GM12878 (cell line): ENCODE results near the gene SPINK8. TPM values are rescaled to one million over a fixed set of nuclear protein-coding genes. Genes with fewer than 3 reads are reported as not detected.

Source experiments
- ATAC-seq: fragments of 200-7000 bp; cut with Tn5 transposase; 3 replicates; pipeline ENCODE4 v1.9.1; 2020; ENCODE audit warnings: mild to moderate bottlenecking, moderate library complexity
- BruUV-seq: library from RNA; stranded (reverse); fragments of 400-500 nt; replicated peaks from 2 replicates; lab custom pipeline; 2021; lab: Mats Ljungman, UMichigan
- CTCF ChIA-PET: fragments of 300-600 bp; sonication (Branson Sonifier 250); formaldehyde crosslinking; extraction: SDS; loops from one replicate; lab custom pipeline; 2021; ENCODE audit warnings: inconsistent platforms; lab: Yijun Ruan, JAX
- POLR2A ChIA-PET: fragments of 350-600 bp; formaldehyde crosslinking; extraction: SDS; loops from one replicate; lab custom pipeline; 2021; ENCODE audit warnings: inconsistent platforms; lab: Charles Lee
- RAD21 ChIA-PET: fragments of 300-600 bp; sonication (Branson Sonifier 250); formaldehyde crosslinking; loops from one replicate; lab custom pipeline; 2023; ENCODE audit warnings: antibody characterized with exemption; ENCODE audit not compliant: unreplicated experiment; lab: Charles Lee
- SMC1A ChIA-PET: fragments of 300-600 bp; sonication (Branson Sonifier 250); formaldehyde crosslinking; loops from one replicate; lab custom pipeline; 2023; ENCODE audit not compliant: unreplicated experiment, uncharacterized antibody; lab: Charles Lee
- DNase-seq: peaks from one replicate; pipeline ENCODE4 v3.0.0-alpha.2; 2011; ENCODE audit warnings: low read depth, low spot score
- FAIRE-seq: peaks from 3 replicates; lab custom pipeline; 2011; peaks lifted over from hg19 to GRCh38; lab: Jason Lieb, UNC
- H2AFZ ChIP-seq: 2 replicates; pipeline ENCODE4 v1.6.0; 2011; ENCODE audit warnings: low read depth, low read length, control low read depth; ENCODE audit not compliant: control insufficient read depth
- H3K27ac ChIP-seq: 2 replicates; pipeline ENCODE4 v1.5.1; 2011; ENCODE audit warnings: control low read depth; ENCODE audit not compliant: control insufficient read depth, insufficient read depth
- H3K27me3 ChIP-seq, 2 experiments: replicated peaks in 1 of 2; 2 replicates each; pipeline versions ENCODE4 v1.6.0 to v1.6.1; 2011; ENCODE audit warnings: low read length in 1 of 2; ENCODE audit not compliant: control insufficient read depth in 2 of 2, insufficient read depth in 2 of 2
- H3K36me3 ChIP-seq, 2 experiments: 2 replicates each; pipeline ENCODE4 v1.5.1; 2011; ENCODE audit warnings: low read length in 1 of 2; ENCODE audit not compliant: control insufficient read depth in 2 of 2, insufficient read depth in 2 of 2
- H3K4me1 ChIP-seq: 2 replicates; pipeline ENCODE4 v1.6.1; 2011; ENCODE audit warnings: mild to moderate bottlenecking, low read length, moderate library complexity, mixed read lengths; ENCODE audit not compliant: control insufficient read depth, insufficient read depth
- H3K4me2 ChIP-seq: 2 replicates; pipeline ENCODE4 v1.6.0; 2011; ENCODE audit warnings: control low read depth; ENCODE audit not compliant: control insufficient read depth, insufficient read depth
- H3K4me3 ChIP-seq: fragments of 200-600 bp; sonication (generic); 2 replicates; pipeline ENCODE4 v1.5.1; 2016
- H3K79me2 ChIP-seq: 2 replicates; pipeline ENCODE4 v1.6.0; 2011; ENCODE audit warnings: low read length; ENCODE audit not compliant: control insufficient read depth, insufficient read depth
- H3K9ac ChIP-seq: 2 replicates; pipeline ENCODE4 v1.8.0; 2011; ENCODE audit warnings: low read length, control low read depth, mixed read lengths; ENCODE audit not compliant: control insufficient read depth, insufficient read depth
- H3K9me3 ChIP-seq: replicated peaks from 3 replicates; pipeline ENCODE4 v1.5.1; 2011; ENCODE audit warnings: mild to moderate bottlenecking, low read length; ENCODE audit not compliant: control insufficient read depth, insufficient read depth
- H4K20me1 ChIP-seq: 2 replicates; pipeline ENCODE4 v1.6.0; 2011; ENCODE audit not compliant: control insufficient read depth, insufficient read depth
- BMI1 ChIP-seq: fragments of 450-650 bp; IDR thresholded peaks from 2 replicates; pipeline ENCODE4 v1.6.1; 2016; ENCODE audit warnings: mild to moderate bottlenecking, moderate library complexity, borderline replicate concordance
- CBFB ChIP-seq: IDR thresholded peaks from 2 replicates; pipeline ENCODE4 v1.6.1; 2016; ENCODE audit warnings: antibody characterized with exemption, low read depth
- ELK1 ChIP-seq: IDR thresholded peaks from 2 replicates; pipeline ENCODE4 v1.6.1; 2012; ENCODE audit warnings: low read depth, low read length, improper control_type of control experiment
- HDGF ChIP-seq: fragments of 450-650 bp; IDR thresholded peaks from 2 replicates; pipeline ENCODE4 v1.6.1; 2016; ENCODE audit warnings: antibody characterized with exemption
- NBN ChIP-seq: fragments of 450-650 bp; IDR thresholded peaks from 2 replicates; pipeline ENCODE4 v1.6.1; 2016
- POLR2AphosphoS2 ChIP-seq: IDR thresholded peaks from 2 replicates; pipeline ENCODE4 v1.6.1; 2011; ENCODE audit warnings: low read depth, mild to moderate bottlenecking, low read length, improper control_type of control experiment, moderate library complexity
- POU2F2 ChIP-seq: IDR thresholded peaks from 3 replicates; pipeline ENCODE4 v1.6.1; 2011; ENCODE audit warnings: low read depth, mild to moderate bottlenecking, low read length, borderline replicate concordance
- RCOR1 ChIP-seq: conservative IDR thresholded peaks from 2 replicates; pipeline ENCODE4 v1.6.1; 2012; ENCODE audit warnings: low read depth, low read length, improper control_type of control experiment
- SMAD1 ChIP-seq: fragments of 450-650 bp; IDR thresholded peaks from 2 replicates; pipeline ENCODE4 v1.6.1; 2018; ENCODE audit warnings: mild to moderate bottlenecking, low read depth; ENCODE audit not compliant: partially characterized antibody
- TBL1XR1 ChIP-seq: IDR thresholded peaks from 2 replicates; pipeline ENCODE4 v1.6.1; 2012; ENCODE audit warnings: low read depth, low read length, improper control_type of control experiment
- USF1 ChIP-seq: IDR thresholded peaks from 2 replicates; pipeline ENCODE4 v1.6.1; 2011; ENCODE audit warnings: borderline replicate concordance, low read depth, mild to moderate bottlenecking, moderate library complexity, mixed read lengths, low read length; ENCODE audit not compliant: insufficient read depth; ENCODE audit errors: extremely low read length
- ZZZ3 ChIP-seq: IDR thresholded peaks from 2 replicates; pipeline ENCODE4 v1.6.1; 2011; ENCODE audit warnings: low read depth; ENCODE audit not compliant: control insufficient read depth, insufficient read length
- WGBS: methylation state at CpG from one replicate; pipeline ENCODE4 v1.1.6; 2016; ENCODE audit warnings: low lambda C conversion rate; ENCODE audit not compliant: insufficient replicate concordance, insufficient coverage; ENCODE audit errors: missing lambda C conversion rate; 5-methylcytosine and 5-hydroxymethylcytosine counted together
- in situ Hi-C: fragments of 300-500 bp; cut with MboI; formaldehyde crosslinking; loops from 9 replicates; pipeline ENCODE4 v1.14.3; 2018; ENCODE audit warnings: mixed read lengths
- intact Hi-C: fragments of 100-400 bp; cut with micrococcal nuclease; formaldehyde crosslinking; loops from one replicate; pipeline ENCODE4 v1.14.2; 2022; ENCODE audit not compliant: unreplicated experiment
- polyA plus RNA-seq, 11 experiments: library from polyadenylated mRNA; depleted of rRNA in 4 of 11; unstranded in 6 of 11; stranded (reverse) in 5 of 11; fragments of >200 nt; fragmentation: Nextera tagmentation in 4 of 11; fragmentation: Illumina TruSeq in 1 of 11; extraction: Ambion mirVana in 4 of 11; extraction: Trizol in 1 of 11; gene quantifications; 1 replicate in 1 of 11; 2 replicates in 10 of 11; pipeline versions ENCODE4 v1.2.1 to v1.2.3, GENCODE V29; 2011 to 2016; ENCODE audit warnings: inconsistent platforms in 2 of 11, missing spikeins in 2 of 11, low read depth in 1 of 11
- total RNA-seq, 4 experiments: library from RNA; depleted of rRNA in 3 of 4; stranded (reverse); fragments of >200 nt in 3 of 4; fragmentation: Illumina TruSeq in 1 of 4; extraction: Trizol in 1 of 4; gene quantifications; 2 replicates each; pipeline versions ENCODE4 v1.2.1 to v1.2.3, GENCODE V29; 2013 to 2021
- TF ChIP-seq, protein P1 (sequence below): IDR thresholded peaks from 2 replicates; pipeline ENCODE4 v1.6.1; 2011; ENCODE audit warnings: mild to moderate bottlenecking, low read depth, low read length, moderate library complexity; ENCODE audit not compliant: insufficient replicate concordance

Gene SPINK8
- total and polyA plus RNA-seq, 10 of the 15 experiments (the other 5 are each of a cell fraction or from before 2014, with no cell fraction given) = not detected

DNA sequence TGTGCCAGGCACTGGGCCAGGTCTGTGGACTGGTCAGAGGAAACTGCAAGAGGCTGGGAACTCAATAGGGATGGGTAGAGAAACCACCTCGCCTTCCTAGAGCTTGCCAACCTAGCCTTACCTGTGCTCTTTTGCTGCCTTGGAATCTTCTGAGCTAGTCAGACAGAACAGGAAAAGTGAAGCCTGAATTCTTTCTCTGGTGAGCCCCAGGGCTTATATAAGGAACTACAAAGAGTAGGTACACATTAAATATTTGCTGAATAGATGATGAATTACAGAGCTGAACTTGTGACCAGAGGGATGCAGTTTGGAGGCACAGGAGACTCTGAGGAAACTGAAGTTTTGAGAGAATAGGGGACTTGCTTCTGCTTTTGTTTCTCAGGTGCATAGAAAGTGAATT is 23.0 kb upstream of the SPINK8 start:
- Histone ChIP-seq H3K27ac (no peak overlapping the region), H3K27me3 (no peaks in the 10 kb centered on the region), H3K4me1 (no peaks in the 10 kb centered on the region), H3K4me3 (no peak overlapping the region), H3K4me2 (no peak overlapping the region), H3K36me3 (no peaks in the 10 kb centered on the region), H3K9me3 (peaks cover 4% of the 10 kb centered on the region; the same call in 2 of the 3 replicates), H2AFZ (no peak overlapping the region), H3K9ac (no peak overlapping the region), H3K79me2 (no peaks in the 10 kb centered on the region), H4K20me1 (no peaks in the 10 kb centered on the region)
- DNase-seq (no peak), FAIRE-seq (no peak), ATAC-seq (no peak)
- 0% methylated on average over 1 of the region's 1 CpG for WGBS
- in situ Hi-C loops (no loop called here), intact Hi-C loops (no loop called here)
- BruUV-seq = no TSS peak
- TF ChIP-seq NBN (no peak), BMI1 (no peak)
- ChIA-PET POLR2A (no interaction called here), CTCF (no interaction called here), SMC1A (no interaction called here), RAD21 (no interaction called here)

DNA sequence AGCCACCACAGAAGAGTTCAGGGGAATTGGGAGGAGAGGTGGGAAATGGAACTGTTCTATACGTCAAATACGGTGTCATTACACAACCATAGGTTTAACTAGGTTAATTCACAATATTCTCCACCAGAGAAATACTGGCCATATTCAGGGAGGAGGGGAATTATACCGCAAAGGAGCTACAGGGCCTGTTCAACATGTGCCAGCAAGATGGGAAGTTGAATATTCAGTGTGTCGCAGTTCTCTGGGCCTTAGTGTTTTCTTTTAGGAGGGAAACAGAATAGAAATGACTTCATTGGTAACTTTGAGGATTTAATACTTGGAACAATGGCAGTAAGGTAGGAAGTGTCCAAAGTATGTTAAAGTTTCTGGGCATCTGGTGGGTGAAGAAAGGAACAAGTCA is 20.5 kb upstream of the SPINK8 start:
- no peaks in the 10 kb centered on the region for H4K20me1 ChIP-seq
- ChIA-PET POLR2A (interaction anchor here (1.2 kb wide), 1 partner anchor 100 kb away, joined by 4 read pairs; no protein-coding TSS in a partner anchor), CTCF (no interaction called here), RAD21 (no interaction called here)
- H3K4me1 ChIP-seq = no peaks in the 10 kb centered on the region
- whole genome bisulfite sequencing = 74% methylated on average over 4 of the region's 4 CpGs
- H3K4me2 ChIP-seq = no peak overlapping the region
- intact Hi-C loops = no loop called here
- TF ChIP-seq SMAD1 (no peak), RCOR1 (no peak), TBL1XR1 (no peak), POU2F2 (no peak), USF1 (no peak), POLR2AphosphoS2 (no peak), ZZZ3 (no peak), HDGF (no peak), CBFB (no peak), ELK1 (no peak)
- TF ChIP-seq, protein P1, sequence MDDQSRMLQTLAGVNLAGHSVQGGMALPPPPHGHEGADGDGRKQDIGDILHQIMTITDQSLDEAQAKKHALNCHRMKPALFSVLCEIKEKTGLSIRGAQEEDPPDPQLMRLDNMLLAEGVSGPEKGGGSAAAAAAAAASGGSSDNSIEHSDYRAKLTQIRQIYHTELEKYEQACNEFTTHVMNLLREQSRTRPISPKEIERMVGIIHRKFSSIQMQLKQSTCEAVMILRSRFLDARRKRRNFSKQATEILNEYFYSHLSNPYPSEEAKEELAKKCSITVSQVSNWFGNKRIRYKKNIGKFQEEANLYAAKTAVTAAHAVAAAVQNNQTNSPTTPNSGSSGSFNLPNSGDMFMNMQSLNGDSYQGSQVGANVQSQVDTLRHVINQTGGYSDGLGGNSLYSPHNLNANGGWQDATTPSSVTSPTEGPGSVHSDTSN = no peak
- TF ChIP-seq, all 136 proteins: peak for 0
- no peaks in the 10 kb centered on the region for H3K79me2 ChIP-seq
- no TSS peak for BruUV-seq
- no peak for FAIRE-seq
- no peak overlapping the region for H2AFZ ChIP-seq
- no peak overlapping the region for H3K4me3 ChIP-seq
- in situ Hi-C loops = no loop called here
- SMC1A ChIA-PET = no interaction called here
- H3K27me3 ChIP-seq = no peaks in the 10 kb centered on the region; a peak in 1 of 4 replicates
- DNase-seq = no peak
- H3K36me3 ChIP-seq = no peaks in the 10 kb centered on the region
- H3K27ac ChIP-seq = no peak overlapping the region
- peaks cover 4% of the 10 kb centered on the region; the same call in 2 of the 3 replicates for H3K9me3 ChIP-seq
- ATAC-seq = no peak
- H3K9ac ChIP-seq = no peak overlapping the region
